HG03139 (cell line): ENCODE results near the gene ZNF385B.

ENCODE experiments used
- ATAC-seq: cut with Tn5 transposase; IDR thresholded peaks from one replicate; pipeline ENCODE4 v1.9.1; 2021; ENCODE audit not compliant: unreplicated experiment

ZNF385B gene

DNA sequence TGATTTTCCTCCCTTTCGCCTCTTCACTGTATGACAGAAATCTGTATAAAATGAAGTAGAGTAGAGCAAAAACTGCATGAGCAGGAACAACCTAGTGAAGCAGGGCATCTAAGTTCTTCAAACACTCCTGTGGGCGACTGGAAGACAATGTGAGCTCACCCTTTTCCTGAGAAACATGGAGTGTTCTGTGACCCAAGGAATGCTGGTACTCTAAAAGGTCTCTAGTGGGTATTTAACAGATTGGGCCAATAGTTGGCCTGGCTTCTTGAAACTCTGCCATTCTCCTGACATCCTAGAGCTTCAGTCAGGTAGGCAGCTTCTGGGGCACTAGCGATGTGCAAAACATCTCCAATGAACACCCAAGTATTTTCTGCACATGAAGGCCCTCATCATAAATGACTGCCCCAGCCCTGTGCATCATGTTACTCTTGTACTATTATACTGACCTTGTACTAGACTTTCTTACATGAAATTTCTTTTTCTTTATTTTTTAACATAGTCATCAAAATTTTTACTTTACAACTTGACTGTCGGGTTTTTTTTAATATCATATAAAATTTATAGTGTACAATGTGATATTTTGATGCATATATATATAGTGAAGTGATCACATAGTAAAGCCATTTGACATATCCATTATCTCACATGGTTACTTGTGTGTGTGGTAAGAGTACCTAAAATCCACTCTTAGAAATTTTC, 302.2 kb downstream of the ZNF385B start:
- ATAC-seq: no peak

- no peak for ATAC-seq
Observed at GRCh38 chr2:179558010-179558934, 303.1 kb downstream of the ZNF385B start.

DNA sequence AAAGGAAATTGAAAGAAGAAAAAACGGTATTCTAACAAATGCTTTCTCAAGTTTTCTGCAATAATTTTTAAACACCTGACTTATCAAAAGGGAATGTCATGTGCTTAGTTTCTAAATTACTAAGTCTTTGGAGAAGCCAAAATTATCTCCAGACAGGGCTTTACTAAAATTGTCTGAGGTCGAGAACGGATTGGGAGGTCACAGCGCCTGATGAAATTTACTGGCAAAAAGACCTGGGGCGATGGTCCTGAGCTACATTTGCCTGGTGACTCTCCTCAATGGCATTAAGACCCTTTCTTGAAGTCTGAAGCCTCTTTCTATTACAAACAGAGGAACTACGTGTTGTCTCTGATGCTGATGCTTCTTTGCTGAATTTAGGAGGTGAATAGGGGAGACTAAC, 305.0 kb downstream of the ZNF385B start:
- no peak for ATAC-seq

DNA sequence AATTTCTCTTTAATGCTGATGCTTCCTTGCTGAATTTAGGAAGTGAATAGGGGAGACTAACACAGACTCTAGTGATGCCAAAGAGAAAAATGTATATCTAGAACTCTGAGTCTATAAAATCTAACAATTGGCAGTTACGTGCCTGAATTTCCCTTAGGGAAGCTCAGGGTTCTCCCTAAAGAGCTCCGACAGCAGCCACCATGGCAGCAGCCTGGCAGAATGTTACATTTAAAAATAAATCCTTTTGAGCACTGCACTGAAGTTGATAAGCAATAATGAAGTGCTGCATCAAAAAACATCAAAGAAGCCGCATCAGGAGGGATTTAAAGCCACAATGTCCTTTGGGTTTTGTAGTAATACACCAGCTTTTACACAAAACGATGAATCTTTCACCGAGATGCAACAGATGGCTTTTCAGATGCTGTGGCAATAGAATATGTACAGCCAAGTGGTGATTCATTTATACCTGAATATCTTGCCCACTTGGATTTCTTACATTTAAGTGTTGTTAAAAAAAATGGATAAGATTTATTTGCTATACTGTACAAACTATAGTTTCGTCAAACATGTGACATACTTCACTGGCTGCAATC, 305.6 kb downstream of the ZNF385B start:
- ATAC-seq: no peak

DNA sequence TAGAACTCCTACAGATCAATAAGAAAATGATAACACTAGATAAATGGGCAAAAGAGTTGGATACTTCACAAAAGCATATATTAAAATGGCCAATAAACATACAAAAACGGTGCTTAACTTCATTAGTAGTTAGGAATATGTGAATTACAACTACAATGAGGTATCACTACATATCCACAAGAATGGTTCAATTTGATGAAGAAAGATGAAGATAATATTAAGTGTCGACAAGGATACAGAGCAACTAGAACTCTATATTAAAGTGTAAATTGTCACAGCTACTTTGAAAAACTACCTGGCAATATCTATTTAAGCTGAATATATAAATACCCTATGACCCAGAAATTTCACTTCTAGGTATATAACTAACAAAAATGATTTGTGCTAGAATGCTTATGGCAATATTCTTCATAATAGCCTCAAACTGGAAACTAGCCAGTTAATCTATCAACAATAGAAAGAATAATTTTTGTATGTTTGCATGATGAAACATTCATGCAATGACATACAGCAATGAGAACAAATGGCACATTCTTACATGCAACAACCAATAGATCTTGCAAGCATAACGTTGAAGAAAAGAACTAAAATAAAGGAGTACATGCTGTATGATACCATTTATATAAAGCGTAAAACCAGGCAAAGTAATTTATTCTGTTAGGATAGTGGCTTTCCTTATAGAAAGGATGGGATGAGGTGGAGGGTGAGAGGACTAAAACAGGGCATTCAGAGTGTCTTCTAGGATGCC, 306.6 kb downstream of the ZNF385B start:
- no peak for ATAC-seq

- no peak for ATAC-seq
Observed at GRCh38 chr2:179553382-179553781, 308.0 kb downstream of the ZNF385B start.

- no peak for ATAC-seq
Observed at GRCh38 chr2:179551539-179552045, 309.8 kb downstream of the ZNF385B start.

DNA sequence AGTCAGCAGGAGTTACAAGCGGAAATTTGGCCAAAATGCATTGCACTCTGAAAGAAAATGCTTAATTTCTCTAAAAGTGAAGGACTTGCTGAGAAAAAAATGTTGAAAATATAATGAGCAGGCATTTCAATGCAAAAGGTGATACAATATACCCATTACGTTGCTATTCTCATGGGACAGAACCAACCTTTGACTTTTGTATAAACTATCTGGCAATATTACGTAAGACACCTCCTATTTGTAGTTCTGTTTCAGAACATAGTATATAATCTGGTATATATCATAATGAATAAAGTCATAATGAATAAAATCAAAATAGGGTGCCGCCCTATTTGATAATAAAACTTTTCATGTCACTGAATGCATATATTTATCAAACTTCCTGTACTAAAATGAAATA, 310.6 kb downstream of the ZNF385B start:
- ATAC-seq: no peak

DNA sequence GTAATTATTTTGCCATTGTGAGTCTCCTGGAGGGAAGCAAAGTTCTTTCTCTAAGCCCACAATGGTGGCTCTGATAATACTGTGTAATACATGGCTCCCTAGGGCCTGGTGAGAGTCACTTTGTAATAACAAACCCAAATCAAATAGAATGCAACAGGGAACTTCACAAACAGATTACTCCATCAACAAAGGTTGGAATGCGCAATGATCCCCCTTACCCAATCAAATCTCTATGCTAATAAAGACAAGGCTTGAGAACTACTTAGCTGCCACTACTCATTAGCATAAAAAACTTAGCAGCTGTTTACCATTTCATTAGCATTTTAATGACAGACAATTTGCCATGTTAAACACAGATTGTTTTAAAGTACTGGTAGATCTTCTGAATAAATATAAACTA, 311.2 kb downstream of the ZNF385B start:
- no peak for ATAC-seq

DNA sequence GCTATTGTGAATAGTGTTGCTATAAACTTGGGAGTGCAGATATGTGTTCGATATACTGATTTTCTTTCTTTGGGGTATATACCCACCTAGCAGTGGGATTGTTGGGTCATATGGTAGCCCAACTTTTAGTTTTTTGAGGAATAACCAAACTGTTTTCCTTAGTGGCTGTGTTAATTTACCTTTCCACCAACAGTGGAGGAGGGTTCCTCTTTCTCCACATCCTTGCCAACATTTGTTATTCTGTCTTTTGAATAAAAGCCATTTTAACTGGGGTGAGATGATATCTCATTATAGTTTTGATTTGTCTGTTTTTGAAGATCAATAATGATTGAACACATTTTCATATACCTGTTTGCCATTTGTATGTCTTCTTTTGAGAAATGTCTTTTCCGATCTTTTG, 314.8 kb downstream of the ZNF385B start:
- no peak for ATAC-seq

DNA sequence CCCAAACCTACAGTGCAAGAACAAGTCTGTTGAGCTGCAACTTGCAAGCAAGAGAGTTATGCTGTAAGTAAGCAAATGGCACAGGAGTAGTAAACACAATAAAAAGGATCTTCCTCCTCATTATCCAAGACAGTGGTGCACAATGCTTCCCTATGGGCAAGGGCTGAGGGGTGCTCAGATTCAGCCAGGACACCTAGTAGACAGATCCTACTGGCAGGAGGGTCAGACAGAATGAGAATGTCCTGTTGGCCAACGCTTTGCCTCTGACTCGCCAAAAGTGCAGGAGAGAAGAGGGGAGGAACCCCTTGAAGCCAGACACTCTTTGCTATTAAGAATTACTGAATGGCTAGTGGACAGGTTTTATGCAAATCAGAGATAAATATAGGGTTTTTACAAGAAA, 316.4 kb downstream of the ZNF385B start:
- ATAC-seq: no peak

DNA sequence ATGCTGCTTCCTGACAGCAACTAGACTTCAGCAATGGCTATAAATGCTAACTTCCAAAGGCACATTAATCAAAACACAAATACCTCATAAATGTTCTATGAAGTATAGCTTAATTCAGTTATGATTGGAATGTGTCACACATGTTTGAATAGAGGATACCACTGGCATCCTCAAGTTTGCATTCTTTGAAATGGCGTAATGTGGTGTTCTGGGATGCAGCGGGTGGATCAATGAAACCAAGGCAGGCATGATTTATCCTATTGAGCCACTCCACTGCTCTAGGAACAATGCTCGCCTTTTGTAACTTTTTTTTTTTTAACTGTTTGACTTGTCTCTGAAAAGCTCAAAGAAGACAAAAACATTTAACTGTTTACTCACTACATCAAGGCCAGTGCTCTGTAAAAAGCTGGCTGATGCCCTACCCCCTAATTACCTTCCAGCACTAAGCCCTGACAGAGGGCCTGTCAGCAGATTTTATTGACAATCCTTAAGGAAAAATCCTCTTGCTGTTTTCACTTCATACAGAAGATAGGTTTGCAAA, 318.0 kb downstream of the ZNF385B start:
- no peak for ATAC-seq

DNA sequence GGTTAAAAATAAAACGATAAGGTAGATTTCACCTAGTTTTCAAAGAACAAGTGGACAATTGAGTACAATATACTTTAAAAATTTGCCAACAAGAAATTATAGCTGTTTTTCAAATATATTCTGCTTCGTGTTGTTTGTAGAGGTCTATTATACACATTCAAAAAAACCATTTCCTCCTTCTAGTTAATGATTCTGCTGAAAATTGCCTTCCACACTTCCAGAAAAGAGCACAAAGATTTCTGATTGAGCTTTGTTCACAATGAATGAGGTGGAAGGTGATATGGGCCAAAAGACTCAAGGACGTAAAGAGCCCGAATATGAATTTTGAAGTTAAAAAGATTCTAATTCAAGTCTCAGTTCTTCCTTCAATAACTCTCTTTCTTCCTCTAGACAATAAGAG, 319.8 kb downstream of the ZNF385B start:
- no peak for ATAC-seq

DNA sequence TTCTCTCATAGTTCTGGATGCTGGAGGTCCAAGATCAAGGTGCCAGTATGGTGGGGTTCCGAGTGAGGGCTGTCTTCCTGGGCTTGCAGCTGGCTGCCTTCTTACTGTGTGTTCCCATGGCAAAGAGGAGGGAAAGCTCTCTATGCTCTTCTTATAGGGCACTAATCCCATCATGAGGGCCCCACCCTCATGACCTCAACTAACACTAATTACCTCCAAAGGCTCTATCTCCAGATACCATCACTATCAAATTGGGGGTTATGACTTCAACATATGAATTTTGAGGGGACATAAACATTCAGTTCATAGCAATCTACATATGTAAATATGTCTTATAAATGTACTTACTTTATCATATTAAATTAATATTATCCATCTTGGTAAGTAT, 322.3 kb downstream of the ZNF385B start:
- no peak for ATAC-seq

GRCh38 chr2:179538406-179539123, 322.8 kb downstream of the ZNF385B start:
- ATAC-seq: no peak

- no peak for ATAC-seq
Observed at GRCh38 chr2:179536185-179536584, 325.2 kb downstream of the ZNF385B start.

- no peak for ATAC-seq
Observed at GRCh38 chr2:179533875-179534274, 327.5 kb downstream of the ZNF385B start.

GRCh38 chr2:179532863-179533278, 328.5 kb downstream of the ZNF385B start:
- no peak for ATAC-seq

- no peak for ATAC-seq
Observed at GRCh38 chr2:179528576-179529069, 332.8 kb downstream of the ZNF385B start.

DNA sequence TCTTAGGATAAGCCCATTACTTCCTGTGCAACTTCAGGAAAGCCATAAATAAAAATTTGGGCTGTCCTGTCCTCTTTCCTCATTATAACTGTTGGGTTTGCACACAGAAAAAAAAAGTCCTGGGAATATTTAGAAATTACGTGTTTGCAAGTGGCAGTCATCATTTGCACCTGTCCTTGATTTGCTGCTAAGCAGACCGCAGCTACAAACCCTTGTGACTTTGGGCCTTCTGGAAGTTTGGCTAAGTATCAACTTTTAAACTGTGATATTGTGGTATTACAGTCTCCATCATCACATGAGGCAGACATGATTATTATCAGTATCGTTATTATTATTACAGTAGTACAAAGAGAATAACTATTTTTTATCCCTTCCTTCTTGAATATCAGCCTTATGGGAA, 336.1 kb downstream of the ZNF385B start:
- ATAC-seq: no peak
